ENCODE data around the gene ALKBH3. TPM values are rescaled to one million over a fixed set of nuclear protein-coding genes. Genes with fewer than 3 reads are reported as not detected.

ALKBH3 gene
- polyA plus RNA-seq (2012; ENCODE audit: insufficient read depth, insufficient read length) = 57.3 TPM

DNA sequence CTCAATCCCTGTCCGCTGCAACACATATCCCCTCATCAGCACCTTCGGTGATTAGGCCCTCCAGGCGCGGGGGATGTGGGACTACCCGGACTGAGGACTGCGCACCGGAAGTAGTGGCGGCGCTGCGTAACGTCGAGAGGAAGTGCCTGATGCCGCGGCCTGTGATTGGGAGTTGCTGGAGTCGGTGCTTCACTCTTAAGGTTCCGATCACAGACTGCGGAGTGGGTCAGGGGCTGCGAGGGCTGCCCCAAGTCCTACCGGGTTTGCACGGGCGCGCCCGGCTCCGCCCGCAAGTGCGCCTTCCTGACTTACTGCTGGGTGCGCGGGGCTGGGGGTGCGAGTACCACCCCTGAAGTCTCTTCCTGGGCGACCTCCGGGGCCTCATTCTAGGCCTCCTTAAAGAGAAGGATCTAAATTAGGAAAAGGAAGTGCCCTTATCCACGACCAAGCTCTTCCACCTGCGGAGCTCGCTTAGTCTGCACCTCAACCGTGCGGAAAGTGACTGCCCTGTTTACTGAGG is at the start of gene ALKBH3:
Gene ALKBH3 (plus strand): TSS at position 192 of the 520 bp plus-strand sequence. CDS start 1,822 bp downstream, outside the sequence.
- H3K4me3 ChIP-seq (ENCODE audit: low read length) = peak within 1 kb of the TSS; percentile 94
- DNase-seq (ENCODE audit: low read depth, low spot score) = peak; percentile 96

DNA sequence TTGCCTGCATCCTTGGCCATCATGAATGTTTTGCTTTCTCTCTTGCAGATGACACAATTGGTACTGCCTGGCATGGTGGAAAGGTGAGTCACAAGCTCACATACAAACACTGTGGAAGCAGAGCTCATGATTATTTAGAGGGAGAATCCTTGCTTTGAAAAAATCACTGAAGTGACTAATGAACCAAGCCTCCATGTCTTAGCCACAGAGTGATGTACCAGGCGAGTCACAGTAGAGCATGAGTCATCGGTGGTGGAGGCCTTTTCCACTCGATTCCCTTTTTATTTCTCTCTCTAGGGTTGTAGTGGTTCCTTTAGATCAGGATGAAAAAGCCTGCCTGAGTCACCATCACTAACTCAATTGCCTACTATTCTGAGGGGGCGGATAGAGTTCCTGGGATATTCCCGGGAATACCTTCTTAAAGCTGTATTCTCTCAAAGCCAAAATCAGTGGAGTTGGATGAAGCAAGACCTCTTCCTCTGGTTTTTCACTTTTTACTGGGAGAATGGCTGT is 49.6 kb upstream of the ALKBH3 start:
- no peak for DNase-seq (ENCODE audit: low read depth, low spot score)
- H3K4me3 ChIP-seq (ENCODE audit: low read length) = no peak overlapping the region

DNA sequence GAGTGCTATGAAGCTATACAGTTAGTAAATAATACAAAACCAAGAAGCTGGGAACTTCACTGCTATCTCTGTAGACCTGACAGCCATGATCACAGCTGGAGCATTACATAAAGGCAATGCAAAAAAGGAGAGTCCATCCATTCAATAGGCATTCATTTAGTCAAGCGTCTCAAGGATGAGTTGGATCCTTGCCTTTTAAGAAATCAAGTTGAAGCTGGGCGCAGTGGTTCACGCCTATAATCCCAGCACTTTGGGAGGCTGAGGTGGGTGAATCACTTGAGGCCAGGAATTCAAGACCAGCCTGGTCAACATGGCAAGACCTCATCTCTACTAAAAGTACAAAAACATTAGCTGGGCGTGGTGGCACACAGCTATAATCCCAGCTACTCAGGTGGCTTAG is 48.1 kb upstream of the ALKBH3 start:
- DNase-seq (ENCODE audit: low read depth, low spot score) = no peak
- no peak overlapping the region for H3K4me3 ChIP-seq (ENCODE audit: low read length)

DNA sequence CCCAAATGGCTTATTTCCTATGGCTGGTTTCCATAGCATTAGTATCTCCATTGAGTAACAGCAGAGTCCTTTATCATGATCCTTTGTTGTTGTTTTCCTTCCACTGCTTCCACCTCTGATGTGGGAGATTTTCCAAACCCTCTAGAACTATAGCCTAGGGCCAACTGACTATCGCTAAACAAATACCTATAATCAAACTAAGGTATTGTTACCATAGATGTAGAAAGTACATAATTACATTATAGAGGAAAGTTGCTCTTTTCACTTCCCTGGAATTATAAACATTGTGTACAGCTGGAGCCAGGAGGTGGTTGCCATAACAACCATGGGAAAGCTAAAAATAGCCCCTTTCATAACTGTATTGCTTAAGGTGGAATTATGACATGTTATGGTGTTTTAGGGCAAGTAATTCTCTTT is 47.0 kb upstream of the ALKBH3 start:
- DNase-seq (ENCODE audit: low read depth, low spot score) = no peak
- no peak overlapping the region for H3K4me3 ChIP-seq (ENCODE audit: low read length)

DNA sequence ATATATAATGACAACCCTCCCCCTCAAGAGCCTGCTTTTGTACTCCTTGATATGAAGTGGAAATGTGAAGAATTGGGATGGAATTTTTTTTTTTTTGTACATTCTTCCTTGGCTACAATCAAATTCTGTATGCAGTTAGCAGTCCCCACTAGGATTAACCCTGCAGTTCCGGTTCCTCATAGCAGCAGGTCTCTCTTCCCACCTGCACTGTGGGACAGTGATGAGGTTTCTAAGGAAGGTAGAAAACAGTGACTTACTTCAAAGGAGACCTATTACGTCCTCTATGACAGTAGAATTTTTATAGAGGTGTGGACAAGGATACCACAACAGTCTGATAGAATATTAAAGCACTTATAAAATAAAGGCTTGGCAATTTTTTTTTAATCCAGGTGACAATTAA is 46.3 kb upstream of the ALKBH3 start:
- H3K4me3 ChIP-seq (ENCODE audit: low read length) = no peak overlapping the region
- no peak for DNase-seq (ENCODE audit: low read depth, low spot score)

DNA sequence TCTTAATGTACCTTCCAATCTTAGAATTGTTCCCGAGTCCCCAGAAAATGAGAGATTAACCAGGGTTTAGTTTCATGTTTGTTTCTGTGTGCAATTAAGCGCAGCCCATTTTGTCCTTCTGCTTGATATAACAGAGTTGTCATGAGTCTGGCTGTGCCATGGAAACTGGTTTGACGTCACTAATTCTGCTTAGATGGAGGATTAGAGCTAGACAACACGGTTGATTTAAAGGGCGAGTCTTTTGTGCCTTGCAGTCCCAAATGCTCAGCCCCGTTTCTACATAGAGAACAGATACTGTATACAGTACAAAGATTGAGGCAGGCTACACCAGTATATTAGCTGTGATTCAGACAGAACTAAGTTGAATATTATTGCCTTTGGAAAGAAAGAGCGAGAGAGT is 45.5 kb upstream of the ALKBH3 start:
- H3K4me3 ChIP-seq (ENCODE audit: low read length) = no peak overlapping the region
- DNase-seq (ENCODE audit: low read depth, low spot score) = no peak

DNA sequence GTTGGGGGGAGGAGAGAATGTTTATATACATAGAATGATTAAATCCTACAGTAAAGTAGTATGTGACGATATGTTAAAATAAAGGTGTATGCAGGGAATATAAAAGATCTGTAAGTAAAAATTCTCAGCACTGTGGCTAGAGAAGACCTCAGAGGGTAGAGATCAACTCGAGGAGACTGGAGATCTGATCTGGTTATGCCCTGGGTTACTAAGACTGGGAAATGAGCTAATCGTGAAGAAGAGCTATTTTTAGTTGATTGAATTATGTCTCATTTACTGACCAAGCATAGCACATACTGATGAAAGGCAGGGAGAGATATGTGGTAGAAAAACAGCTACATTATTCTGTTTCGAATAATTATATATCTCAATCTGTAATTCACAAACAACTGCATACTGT is 42.8 kb upstream of the ALKBH3 start:
- DNase-seq (ENCODE audit: low read depth, low spot score) = no peak
- H3K4me3 ChIP-seq (ENCODE audit: low read length) = no peak overlapping the region

DNA sequence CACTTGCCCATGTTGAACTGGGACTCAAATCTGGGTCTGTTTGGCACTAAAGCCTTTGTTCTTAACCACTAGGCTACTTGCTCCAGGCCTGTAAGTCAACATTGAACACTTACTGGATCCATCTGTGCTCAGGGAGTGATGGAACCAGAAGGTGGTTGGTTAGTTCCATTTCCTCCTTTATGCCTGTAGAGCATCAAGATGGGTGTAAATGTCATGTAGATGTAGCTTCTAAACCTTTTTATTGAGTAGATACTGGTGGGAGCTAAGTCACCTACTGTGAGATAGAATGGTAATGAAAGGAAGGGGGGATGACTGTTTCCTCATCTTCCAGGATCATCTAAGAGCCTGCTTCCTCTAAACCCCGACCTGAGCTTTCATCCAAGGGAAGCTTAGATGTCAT is 38.6 kb upstream of the ALKBH3 start:
- H3K4me3 ChIP-seq (ENCODE audit: low read length) = no peak overlapping the region
- DNase-seq (ENCODE audit: low read depth, low spot score) = no peak

DNA sequence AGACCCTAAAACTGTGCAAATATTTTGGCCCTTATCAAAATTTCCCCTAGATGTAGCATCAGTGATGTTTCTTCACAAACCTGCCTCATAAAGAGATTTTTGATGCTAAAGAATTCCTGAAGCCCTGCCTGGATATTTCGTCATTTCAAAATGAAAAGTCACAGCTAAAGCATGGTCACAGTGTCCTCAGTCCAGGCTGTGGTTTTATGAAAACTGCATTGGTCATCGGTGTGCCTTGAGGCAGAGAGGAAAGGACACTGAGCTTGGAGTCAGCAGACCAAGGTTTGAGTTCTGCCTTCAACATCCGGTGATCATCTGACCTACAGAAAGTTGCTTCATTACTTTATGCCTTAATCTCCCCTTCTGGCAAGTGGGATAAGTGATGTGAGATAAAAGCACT is 34.8 kb upstream of the ALKBH3 start:
- no peak overlapping the region for H3K4me3 ChIP-seq (ENCODE audit: low read length)
- no peak for DNase-seq (ENCODE audit: low read depth, low spot score)

DNA sequence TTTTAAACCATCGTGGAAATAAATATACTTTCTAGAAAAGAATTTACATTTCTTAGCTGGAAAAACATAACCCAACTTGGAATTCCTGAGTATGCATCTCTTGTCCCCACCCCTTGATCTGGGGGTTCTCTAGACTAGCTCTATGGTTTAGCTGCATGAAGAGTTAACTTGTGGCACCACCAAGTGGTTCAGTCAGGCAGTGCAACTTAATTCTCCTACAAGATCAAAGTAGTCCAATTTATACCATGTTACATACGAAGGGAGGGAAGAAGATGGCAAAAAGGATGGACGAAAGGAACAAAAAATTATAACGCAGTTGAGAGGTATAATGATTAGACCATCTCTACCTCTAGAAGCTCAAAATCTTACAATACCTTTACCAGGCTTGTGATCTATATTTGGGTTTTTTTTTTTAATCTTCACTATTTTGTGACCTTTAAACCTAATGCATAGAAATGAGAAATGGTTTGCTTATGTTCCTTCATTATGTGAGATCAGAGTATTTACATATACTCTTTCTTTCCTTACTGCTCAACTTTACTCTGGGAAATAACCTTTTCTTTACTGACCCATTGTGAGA is 28.5 kb upstream of the ALKBH3 start:
- peak; percentile 79 for DNase-seq (ENCODE audit: low read depth, low spot score)

DNA sequence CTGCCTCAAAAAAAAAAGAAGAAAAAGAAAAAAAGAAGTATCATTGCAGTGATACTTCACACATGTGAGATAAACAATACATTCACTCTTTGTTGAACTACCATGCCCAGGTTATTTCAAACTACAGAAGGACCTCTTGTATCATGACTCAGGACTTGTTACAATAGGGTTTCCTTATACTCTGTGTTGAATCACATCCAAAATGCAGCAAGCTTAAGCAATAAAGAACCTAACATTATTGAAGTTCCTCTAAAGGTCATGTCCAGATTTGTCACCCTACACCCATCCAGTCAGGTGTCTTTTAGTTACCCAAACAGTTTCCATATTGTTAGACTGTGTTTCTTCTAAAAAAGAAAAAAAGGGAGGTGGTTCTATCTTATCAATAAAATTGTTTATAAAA is 26.9 kb upstream of the ALKBH3 start:
- no peak overlapping the region for H3K4me3 ChIP-seq (ENCODE audit: low read length)
- no peak for DNase-seq (ENCODE audit: low read depth, low spot score)

More for the DNA sequence above, 28.5 kb upstream of the ALKBH3 start:
- H3K4me3 ChIP-seq (ENCODE audit: low read length) = no peak overlapping the region

DNA sequence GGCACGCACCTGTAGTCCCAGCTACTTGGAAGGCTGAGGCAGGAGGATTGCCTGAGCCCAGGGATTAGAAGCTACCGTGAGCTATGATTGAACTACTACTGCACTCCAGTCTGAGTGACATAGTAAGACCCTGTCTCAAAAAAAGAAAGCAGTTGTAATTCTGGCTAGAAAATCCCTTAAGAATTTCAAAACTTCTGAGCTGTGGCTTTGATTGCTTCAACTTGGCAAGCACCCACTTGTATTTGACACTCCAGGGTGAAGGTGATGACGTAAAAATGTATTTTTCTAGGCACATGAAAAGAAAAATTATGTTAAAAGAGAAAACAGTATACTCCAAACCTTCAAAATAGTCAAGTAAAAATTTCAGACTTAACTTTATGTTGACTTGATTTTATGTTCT is 23.6 kb upstream of the ALKBH3 start:
- no peak overlapping the region for H3K4me3 ChIP-seq (ENCODE audit: low read length)
- no peak for DNase-seq (ENCODE audit: low read depth, low spot score)

DNA sequence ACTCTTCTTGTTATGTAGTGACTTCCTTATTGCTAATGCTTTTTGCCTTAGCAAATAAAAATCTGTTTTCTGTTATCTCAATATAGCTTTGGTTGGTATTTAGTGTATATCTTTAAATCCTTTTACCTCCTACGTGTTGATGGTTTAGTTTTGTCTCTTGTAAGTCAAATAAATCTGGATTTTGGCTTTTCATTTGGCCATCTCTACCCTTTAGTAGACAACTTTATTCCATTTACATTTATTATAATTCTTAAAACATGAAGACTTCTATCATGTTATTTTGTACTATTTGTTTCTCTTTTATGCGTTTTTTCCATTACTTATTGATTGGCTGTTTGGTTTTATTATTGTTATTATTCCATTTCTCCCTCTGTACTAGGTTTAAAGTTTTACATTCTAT is 19.5 kb upstream of the ALKBH3 start:
- H3K4me3 ChIP-seq (ENCODE audit: low read length) = no peak overlapping the region
- no peak for DNase-seq (ENCODE audit: low read depth, low spot score)

DNA sequence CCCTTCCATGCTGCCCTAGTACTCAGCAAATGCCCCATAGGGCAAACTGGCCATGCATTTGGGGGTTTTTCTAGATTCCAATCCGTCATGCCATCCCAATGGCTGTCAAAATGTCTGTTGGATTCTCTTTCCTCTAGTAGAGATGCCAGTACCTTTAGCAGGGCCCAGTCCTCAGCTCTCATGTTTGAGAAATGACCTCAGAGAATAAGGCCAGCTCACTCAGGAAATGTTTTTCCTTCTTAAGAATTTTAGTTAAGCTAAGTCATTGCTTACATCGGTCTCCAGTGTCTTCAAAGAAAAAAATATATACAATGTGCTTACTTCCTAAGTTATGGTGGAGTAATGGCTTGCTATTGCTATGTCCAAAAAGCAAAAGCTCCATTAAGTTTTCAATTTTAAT is 14.1 kb upstream of the ALKBH3 start:
- no peak overlapping the region for H3K4me3 ChIP-seq (ENCODE audit: low read length)
- DNase-seq (ENCODE audit: low read depth, low spot score) = no peak

DNA sequence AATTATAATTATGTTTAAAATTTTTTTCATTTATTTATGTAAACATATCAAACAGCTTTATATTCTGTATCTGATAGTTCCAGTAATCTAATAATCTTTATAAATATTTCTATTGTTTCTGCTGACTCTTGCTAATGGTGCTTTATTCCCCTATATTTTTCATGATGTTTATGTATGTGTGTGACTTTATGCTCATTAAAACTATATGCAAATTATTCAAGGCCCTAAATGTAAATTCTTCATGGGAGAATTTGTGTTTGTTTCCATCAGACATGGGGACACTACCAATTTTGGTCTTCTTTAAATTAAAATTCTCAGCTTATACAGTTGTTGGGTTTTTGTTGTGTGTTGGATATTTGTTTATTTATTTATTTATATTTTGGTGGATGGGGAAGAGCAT is 13.7 kb upstream of the ALKBH3 start:
- H3K4me3 ChIP-seq (ENCODE audit: low read length) = no peak overlapping the region
- DNase-seq (ENCODE audit: low read depth, low spot score) = no peak

DNA sequence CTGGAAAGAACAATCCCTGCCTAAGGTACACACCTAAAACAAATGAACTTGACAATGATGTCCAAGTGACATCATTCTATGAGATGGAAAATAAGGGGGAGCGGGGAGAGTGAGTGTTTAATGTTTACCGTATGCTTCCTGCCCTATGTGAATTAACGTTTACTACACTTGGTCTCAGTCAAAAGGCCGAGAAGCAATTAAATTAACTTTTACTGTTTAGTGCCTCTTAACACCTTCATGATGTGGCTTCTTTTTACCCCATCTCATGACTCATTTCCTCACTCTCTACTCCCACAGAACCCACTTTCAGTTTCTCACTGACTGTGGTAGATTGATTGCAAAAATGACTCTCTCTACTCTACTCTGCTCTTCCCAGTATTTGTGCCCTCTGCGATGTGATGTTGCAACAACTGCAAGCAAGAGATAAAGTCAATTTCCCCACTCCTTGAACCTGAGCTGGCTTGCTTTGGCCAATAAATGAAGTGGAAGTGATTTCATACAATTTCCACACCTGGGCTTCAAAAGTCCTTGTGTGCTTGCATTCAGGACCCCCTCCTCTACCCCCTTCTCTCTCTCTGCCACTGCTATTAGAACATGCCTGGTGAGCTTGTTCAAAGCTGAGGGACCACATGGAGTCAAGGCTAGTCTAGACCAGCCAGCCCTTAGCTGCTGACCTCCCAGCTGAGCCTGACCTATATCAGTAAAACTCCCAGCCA is 11.6 kb upstream of the ALKBH3 start:
- DNase-seq (ENCODE audit: low read depth, low spot score) = peak; percentile 93
- H3K4me3 ChIP-seq (ENCODE audit: low read length) = no peak overlapping the region

DNA sequence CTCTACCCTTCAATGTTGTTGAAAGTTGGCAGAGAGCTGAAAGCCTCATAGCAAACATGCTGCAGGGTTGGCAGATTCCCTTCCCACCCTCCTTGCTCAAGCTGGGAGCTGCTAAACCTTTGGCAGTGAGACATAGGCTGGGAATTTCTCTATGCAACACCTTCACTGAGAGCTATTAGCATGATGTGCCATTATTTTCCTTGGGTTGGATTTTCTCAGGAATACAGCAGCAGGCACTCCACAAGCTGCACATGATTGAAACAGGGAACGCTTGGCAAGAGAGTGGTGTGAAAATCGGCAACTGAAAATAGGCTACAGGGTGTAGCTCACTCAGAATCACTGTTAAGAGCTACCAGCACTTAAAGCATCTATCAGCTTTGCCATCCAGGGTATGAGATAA is 9.6 kb upstream of the ALKBH3 start:
- no peak overlapping the region for H3K4me3 ChIP-seq (ENCODE audit: low read length)
- DNase-seq (ENCODE audit: low read depth, low spot score) = no peak

DNA sequence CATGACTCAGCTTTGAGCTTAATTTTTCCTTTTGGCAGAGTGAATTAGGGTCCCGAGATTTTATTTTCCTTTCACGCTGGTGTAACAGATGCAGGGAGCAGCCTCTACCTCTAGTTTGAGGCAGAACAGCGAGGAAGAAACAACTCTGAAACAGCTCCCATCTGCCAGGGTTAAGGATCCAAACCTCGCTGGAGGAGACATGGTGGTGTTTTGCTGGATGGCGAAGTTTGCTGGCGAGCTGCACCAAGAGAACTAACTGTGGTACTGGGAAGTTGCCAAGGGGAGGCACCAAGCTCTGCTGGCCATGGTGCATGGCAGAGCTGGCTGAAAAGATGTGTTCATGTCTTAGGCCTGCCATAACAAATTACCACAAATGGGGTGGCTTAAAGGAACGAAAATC is 7.6 kb upstream of the ALKBH3 start:
- no peak overlapping the region for H3K4me3 ChIP-seq (ENCODE audit: low read length)
- DNase-seq (ENCODE audit: low read depth, low spot score) = no peak

DNA sequence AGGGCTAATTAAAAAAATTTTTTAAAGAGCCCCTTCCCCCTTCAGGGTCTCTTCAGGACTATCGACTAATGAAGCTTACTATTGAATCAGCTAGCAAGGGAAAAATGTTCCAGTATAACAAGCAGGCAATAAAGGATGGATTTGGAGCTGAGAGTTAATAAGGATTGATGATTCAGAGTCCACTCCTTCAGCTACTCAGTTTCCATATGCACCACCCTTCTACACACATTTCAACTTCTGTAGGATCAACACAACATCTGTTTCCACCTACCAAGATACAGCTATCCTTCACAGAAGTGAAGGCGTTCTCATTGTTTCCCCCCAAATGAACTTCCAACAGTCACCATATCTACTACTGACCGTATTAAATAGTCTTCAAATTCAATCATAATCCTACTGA is 6.6 kb upstream of the ALKBH3 start:
- no peak for DNase-seq (ENCODE audit: low read depth, low spot score)
- no peak overlapping the region for H3K4me3 ChIP-seq (ENCODE audit: low read length)

DNA sequence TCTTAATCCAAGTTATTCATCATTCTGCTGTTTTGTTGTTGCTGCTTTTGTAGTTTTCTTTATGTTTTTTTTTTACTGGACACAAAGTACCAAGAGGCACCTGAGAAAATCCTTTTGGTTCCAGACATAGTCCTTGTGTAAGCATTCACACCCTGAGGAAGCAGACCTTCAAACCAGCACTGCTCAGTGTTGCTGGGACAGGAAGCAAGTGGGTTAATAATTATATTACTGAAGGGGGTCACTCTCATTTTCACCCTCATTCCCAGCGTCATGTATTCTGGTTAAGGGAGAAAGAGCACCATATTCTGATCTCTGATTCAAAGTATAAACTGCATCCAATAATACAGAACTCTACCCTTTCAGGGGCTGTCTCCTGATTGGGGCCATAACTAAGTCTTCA is 5.9 kb upstream of the ALKBH3 start:
- H3K4me3 ChIP-seq (ENCODE audit: low read length) = no peak overlapping the region
- no peak for DNase-seq (ENCODE audit: low read depth, low spot score)

Measured in Jurkat, Clone E6-1 (cell line).